Stimulated activated CD4-positive, alpha-beta T cell treated with anti-CD3 and anti-CD28 coated beads, TNF-alpha, amount 100 ng/mL, for 4 hours (primary cell): ENCODE data around the gene DDT.
A peak's percentile ranks its signal among the peaks of the same experiment; 100 is the strongest.
"Not testable (repeated sequence)": the region's sequence is repeated elsewhere in the genome, so short reads cannot be mapped to it uniquely, and the experiment has no call there.

Experiments
- DNase-seq, 3 experiments: peaks; one replicate each; pipeline ENCODE4 v3.0.0-alpha.2; 2020; ENCODE audit warnings: low read depth in 3 of 3

The DDT gene

DNA sequence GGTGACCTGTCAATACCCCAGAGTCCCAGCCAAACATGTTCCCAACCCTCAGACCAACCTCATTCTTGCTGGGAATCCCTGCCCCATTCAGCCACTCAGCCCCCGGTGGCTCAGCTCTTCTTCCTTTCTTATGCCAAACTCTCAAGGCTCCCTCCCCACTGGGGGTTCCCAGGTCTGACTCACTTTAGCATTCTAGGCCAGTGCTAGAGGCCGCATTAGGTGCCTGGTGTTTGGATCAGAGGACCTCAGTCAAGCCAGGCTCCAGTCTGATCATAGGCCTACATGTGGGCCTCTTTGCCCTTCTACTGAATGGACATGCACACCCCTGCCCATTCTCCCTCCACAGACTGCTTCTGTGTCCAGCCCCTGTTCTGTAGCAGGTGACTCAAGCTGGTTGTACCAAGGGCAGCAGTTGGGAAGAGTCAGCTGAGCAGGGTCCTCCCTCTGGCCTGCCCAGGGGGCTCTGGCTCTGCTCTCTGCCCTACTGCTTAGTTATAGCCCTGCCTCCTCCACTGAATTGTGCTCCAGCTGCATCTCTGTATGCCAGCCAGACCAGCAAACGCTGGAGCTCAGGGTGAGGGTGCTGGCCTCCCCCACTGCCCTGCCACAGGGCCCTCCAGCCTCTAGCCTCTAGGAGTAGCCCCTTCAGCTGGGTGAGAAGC, 15.5 kb upstream of the DDT start:
- not testable (repeated sequence) for DNase-seq

DNA sequence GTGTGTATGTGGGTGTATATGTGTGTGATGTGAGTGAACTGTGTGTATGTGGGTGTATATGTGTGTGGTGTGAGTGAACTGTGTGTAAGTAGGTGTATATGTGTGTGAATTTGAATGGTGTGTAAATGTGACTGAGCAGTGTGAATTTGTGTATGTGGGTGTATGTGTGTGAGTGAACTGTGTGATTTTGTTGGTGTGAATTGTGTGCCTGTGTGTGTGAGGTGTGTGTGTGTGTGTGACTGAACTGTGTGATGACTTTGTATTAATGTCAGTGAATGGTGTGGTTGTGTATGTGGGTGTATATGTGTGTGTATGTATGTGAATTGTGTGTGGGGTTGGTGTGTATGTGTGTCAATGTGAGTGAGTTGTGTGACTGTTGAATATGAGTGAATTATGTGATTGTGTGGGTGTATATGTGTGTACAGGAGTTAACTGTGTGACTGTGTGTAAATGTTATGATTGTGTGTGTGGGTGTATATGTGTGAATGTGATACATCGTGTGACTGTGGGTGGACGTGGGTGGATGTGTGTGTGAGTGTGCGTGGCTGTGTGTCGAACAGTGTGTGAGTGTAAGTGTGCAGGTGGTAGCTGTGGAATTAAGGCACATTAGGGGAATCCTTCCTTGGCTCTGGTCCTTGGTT, 12.4 kb upstream of the DDT start:
- DNase-seq = not testable (repeated sequence)

DNA sequence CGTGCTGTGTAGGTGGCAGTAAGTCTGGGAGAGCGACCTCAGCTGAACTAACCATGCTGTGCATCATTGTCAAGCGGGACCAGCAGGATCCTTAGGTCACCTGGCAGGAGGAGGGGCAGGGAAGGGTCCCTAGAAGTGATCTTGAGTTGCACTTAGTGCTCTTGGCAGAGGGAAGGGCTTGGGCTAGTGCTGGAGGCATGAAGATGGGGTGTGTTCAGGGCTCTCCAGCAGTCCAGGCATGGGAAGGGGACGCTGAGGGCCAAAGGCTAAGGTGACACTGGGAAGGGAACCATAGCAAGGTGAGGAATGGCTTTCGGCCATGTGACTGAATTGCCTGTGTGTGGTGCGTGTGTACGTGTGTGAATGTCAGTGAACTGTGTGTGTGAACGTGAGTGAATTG, 11.8 kb upstream of the DDT start:
- DNase-seq = not testable (repeated sequence)

DNA sequence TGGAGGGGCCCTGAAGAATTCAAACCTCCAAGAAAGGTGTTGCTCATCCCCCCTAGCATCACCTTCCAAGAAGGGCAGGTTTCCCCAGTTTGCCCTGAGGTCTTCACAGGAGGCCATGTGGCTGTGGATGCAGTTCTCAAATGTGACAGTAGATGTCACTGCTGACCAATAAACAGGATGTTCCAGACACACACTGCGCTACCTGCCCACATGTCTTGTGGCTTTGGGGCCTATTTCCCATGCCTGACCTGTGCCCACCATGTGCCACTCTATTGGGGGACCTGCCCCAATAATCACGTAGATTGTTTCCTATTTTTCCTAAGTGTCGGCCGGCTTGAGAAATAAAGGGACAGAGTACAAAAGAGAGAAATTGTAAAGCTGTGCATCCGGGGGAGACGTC, 10.2 kb upstream of the DDT start:
- peak in 1 of 3 experiments; percentile 60 for DNase-seq

DNA sequence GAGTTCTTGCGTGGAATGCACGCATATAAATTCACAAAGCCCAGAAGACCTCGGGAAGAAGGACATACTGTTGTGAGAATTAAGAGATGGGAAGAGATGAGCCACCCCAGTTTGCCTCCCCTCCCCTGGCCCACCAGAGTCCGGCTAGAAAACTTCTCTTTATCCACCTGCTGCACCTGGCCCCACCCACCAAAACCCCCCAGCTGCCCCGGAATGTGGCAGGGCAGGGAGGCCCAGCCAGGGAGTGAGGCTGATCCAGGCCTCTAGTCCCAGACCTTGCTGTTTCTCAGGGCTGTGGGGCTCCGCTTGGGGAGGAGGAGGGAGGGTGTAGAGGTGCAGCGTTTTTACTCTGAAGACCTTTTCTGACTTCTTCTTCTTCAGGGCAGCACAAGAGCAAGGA, 6.3 kb upstream of the DDT start:
- not testable (repeated sequence) for DNase-seq

DNA sequence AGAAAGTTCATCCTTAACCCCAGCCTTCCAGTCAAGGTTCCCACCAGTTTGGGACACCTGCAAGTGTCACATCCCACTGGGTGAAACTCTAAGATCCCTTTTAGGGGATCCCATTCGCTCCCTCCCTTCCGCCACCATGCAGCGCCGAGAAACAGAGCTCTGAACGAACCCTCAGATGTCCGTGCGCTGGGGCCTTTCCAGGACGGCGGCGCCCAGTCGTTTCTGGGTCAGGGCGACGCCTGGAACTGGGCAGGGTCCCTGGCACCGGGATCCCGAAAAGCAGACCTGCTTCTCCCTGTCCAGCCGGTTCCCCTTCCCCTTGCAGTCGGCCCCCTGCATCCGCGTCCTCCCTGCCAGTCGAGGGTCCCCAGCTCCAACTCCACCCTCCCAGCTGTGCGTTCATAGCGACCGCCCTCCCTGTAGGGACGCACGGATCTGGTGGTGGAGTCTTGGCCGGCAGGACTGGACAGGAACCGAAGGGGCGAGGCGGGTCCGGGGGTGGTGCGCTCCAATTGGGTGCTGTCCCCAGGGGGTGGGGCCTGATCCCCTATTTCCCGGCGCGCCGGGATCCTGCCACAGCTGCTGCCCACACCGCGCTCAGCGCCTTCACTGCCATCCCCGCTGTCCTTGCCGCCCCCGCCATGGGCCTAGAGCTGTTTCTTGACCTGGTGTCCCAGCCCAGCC, 5.5 kb upstream of the DDT start, which contains the start of gene GSTT2:
Gene GSTT2, plus strand, starts transcription at position 578 of the 684 bp plus-strand sequence.
- not testable (repeated sequence) for DNase-seq

DNA sequence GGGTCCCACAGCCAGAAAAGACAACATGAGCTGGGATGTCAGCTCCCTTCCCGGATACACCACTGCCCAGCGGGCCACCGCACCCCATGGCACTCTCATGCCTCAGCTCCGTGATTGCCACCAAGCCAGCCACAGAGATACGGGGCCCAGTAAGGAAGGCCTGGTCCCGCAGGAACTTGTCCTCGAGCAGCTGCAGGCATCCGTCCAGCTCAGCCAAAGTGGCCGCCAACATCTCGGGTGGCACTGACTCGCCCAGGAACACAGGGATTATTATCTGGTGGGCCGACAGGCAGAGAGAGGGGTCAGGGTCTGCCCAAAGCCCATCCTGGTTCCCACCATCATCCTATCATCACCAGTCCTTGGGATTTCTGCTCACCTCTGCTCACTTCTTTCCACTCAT, 3.1 kb upstream of the DDT start:
- not testable (repeated sequence) for DNase-seq

DNA sequence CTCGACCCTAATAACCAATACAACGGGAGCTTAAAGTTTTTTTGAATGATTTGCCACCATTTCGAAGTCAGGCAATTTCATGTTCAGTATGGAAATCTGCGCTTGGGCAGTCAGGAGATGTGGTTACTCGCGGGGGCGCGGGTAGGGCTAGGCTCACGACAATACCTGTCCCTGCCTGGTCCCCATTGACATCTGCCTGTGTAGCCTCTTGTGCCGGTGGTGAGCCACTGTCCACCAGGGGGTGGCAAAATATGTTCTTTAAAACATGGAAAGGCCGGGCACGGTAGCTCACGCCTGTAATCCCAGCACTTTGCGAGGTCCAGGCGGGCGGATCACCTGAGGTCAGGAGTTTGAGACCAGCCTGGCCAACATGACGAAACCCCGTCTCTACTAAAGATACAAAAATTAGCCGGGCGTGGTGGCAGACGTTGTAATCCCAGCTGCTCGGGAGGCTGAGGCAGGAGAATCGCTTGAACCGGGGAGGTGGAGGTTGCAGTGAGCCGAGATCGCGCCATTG, 653 bp upstream of the DDT start:
- DNase-seq = not testable (repeated sequence)

DNA sequence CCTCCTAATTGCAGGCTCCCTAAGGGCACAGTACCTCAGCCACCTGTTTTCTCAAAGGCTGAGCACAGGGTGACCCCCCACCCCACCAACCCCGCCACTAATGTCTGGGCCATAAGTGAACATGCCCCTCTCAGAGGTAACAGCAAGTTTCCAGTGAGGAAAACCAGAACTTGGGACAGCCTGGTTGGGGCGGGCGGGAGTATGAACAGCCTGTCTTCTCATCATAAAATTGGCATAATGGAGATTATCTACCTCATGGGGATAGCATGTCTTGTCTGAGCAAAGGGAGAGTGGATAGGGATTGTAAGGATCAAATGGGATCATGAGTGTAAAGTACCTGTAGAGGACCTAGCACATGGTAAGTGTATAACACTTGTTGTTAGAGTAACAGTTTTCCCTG, 2.3 kb downstream of the DDT start:
- not testable (repeated sequence) for DNase-seq

DNA sequence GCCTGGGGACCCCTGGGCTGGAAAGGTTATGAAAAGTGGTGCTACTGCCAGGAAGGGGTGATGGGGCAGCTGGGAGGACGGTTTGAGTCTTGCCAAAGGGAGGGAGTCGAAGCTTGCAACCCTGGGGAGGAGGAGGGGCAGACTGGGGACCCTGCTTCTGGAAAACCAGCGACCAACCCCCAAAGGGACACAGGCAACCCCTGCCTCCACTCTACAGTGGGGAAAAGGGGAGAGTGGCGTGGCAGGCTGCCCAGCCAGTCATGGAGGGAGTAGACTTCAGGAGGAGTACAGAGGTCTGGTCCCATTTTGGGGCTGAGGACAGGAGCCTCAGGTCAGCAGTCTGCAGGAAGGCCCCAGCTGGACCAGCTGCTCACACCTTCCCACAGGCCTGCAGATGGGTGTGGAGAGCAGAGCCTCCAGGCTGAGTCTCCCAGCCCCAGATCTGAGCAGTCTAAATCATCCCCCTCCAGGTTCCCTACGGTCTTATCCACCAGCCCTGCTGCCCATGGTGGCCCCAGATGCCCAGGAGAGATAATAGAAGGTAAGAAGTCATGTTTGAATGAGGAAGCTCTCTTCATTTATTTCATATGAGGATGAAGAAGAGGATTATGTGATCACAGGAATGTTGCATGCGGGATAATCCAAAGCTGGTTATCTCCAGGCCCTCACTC, 3.3 kb downstream of the DDT start:
- DNase-seq = no peak

DNA sequence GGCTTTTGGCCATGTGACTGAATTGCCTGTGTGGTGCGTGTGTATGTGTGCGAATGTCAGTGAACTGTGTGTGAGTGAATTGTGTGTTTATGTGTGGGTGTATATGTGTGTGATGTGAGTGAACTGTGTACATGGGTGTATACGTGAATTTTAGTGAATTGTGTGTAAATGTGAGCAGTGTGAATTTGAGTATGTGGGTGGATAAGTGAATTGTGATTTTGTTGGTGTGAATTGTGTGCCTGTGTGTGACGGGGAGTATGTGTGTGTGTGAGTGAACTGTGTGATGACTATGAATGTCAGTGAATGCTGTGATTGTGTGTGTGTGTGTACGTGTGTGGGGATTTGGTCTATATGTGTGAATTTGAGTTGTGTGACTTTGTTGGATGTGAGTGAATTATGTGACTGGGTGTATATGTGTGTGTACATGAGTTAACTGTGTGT, 4.0 kb downstream of the DDT start:
- no peak for DNase-seq

DNA sequence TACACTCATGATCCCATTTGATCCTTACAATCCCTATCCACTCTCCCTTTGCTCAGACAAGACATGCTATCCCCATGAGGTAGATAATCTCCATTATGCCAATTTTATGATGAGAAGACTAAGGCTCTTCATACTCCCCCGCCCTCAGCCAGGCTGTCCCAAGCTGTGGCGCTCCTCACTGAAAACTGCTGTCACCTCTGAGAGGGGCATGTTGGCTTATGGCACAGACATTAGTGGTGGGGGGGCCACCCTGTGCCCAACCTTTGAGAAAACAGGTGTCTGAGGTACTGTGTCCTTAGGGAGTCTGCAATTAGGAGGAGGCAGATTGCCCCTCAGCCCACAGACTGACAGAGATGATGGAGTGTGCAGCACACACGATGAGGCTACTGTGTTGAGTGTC, 5.2 kb downstream of the DDT start:
- no peak for DNase-seq

DNA sequence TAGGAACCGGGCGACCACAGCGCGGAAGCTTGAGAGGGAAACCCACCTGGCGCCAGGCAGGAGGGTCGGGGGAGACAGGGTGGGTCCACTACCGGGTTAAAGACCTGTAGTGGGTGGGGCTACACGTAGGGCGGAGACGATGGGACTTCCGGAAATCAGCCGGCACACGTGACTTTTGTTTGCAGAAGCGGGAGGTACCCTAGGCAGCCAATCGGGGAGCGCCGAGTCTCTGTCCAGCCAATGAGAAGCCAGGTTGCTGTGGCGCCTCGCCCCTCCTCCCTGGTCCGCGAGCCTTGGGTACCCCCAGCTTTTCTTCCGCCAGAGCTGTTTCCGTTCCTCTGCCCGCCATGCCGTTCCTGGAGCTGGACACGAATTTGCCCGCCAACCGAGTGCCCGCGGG, 7.7 kb downstream of the DDT start, which contains the start of gene DDTL:
Gene DDTL, plus strand, starts transcription at position 321 of the 400 bp plus-strand sequence. Its CDS starts 27 bp downstream, at position 348.
- DNase-seq = not testable (repeated sequence)

DNA sequence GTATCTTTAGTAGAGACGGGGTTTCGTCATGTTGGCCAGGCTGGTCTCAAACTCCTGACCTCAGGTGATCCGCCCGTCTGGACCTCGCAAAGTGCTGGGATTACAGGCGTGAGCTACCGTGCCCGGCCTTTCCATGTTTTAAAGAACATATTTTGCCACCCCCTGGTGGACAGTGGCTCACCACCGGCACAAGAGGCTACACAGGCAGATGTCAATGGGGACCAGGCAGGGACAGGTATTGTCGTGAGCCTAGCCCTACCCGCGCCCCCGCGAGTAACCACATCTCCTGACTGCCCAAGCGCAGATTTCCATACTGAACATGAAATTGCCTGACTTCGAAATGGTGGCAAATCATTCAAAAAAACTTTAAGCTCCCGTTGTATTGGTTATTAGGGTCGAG, 8.1 kb downstream of the DDT start:
- DNase-seq = not testable (repeated sequence)

DNA sequence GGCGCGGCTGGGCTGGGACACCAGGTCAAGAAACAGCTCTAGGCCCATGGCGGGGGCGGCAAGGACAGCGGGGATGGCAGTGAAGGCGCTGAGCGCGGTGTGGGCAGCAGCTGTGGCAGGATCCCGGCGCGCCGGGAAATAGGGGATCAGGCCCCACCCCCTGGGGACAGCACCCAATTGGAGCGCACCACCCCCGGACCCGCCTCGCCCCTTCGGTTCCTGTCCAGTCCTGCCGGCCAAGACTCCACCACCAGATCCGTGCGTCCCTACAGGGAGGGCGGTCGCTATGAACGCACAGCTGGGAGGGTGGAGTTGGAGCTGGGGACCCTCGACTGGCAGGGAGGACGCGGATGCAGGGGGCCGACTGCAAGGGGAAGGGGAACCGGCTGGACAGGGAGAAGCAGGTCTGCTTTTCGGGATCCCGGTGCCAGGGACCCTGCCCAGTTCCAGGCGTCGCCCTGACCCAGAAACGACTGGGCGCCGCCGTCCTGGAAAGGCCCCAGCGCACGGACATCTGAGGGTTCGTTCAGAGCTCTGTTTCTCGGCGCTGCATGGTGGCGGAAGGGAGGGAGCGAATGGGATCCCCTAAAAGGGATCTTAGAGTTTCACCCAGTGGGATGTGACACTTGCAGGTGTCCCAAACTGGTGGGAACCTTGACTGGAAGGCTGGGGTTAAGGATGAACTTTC, 13.0 kb downstream of the DDT start, which contains the start of gene GSTT2B:
Gene GSTT2B, minus strand, starts transcription at position 112 of the 688 bp plus-strand sequence. Its CDS starts 64 bp downstream, at position 48.
- DNase-seq = not testable (repeated sequence)

DNA sequence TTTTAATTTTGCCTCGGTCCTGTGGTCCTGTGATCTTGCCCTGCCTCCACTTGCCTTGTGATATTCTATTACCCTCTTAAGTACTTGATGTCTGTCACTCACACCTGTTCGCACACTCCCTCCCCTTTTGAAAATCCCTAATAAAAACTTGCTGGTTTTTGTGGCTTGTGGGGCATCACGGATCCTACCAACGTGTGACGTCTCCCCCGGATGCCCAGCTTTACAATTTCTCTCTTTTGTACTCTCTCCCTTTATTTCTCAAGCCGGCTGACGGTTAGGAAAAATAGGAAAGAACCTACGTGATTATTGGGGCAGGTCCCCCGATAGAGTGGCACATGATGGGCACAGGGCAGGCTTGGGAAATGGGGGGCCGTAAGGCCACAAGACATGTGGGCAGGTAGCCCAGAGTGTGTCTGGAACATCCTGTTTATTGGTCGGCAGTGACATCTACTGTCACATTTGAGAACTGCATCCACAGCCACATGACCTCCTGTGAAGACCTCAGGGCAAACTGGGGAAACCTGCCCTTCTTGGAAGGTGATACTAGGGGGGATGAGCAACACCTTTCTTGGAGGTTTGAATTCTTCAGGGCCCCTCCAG, 17.8 kb downstream of the DDT start:
- peak; percentile 60 to 67 (median 67) for DNase-seq

DNA sequence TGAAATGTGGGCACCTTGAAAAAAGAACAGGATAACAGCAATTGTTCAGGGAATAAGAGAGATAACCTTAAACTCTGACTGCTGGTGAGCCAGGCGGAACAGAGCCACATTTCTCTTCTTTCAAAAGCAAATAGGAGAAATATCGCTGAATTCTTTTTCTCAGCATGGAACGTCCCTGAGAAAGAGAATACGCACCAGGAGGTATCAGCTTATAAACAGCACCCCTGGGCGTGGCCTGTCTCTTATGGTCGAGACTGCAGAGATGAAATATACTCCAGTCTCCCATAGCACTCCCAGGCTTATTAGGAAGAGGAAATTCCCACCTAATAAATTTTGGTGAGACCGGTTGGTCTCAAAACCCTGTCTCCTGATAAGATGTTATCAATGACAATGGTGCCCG, 18.4 kb downstream of the DDT start:
- DNase-seq = not testable (repeated sequence)

DNA sequence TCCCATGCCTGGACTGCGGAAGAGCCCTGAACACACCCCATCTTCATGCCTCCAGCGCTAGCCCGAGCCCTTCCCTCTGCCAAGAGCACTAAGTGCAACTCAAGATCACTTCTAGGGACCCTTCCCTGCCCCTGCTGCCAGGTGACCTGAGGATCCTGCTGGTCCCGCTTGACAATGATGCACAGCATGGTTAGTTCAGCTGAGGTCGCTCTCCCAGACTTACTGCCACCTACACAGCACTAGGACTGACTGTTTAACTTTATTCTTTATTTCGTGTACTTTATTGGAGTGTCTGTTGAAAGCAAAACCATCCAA, 19.3 kb downstream of the DDT start:
- DNase-seq = not testable (repeated sequence)

DNA sequence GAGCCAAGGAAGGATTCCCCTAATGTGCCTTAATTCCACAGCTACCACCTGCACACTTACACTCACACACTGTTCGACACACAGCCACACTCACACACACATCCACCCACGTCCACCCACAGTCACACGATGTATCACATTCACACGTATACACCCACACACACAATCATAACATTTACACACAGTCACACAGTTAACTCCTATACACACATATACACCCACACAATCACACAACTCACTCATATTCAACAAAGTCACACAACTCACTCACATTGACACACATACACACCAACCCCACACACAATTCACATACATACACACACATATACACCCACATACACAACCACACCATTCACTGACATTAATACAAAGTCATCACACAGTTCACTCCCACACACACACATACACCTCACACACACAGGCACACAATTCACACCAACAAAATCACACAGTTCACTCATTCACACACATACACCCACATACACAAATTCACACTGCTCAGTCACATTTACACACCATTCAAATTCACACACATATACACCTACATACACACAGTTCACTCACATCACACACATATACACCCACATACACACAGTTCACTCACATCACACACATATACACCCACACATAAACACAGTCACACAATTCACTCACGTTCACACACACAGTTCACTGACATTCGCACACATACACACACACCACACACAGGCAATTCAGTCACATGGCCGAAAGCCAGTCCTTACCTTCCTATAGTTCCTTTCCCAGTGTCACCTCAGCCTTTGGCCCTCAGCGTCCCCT, 19.8 kb downstream of the DDT start:
- not testable (repeated sequence) for DNase-seq

DNA sequence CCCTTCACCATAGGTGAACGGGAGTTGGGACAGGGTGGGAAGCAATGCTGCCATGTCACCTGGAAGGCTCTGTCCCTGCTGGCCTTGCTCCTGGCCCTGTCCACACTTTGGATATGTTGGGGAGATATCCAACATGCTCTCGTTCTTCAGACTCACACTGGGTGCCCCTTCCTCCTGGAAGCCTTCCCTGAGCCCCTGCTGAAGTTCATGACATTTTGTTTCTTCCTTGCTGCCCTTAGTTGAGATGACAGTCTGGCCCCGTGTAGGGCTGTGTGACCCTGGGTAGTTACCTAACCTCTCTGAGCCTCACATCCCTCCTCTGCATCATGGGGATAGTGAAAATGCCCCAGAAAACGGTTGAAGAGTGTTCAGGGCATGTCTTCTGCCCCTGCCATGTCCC, 20.8 kb downstream of the DDT start:
- not testable (repeated sequence) for DNase-seq
